Progenitor cell of endocrine pancreas (in vitro differentiated cells): ENCODE data around the gene TAC3. TPM values are rescaled to one million over a fixed set of nuclear protein-coding genes. Genes with fewer than 3 reads are reported as not detected.

Experiments
- DNase-seq: peaks from one replicate; pipeline ENCODE4 v3.0.0; 2021; ENCODE audit warnings: low spot score; ENCODE audit not compliant: unreplicated experiment
- H3K27ac Mint-ChIP-seq: 2 replicates; pipeline ENCODE4 v1.8.0; 2021; ENCODE audit warnings: mild to moderate bottlenecking, moderate library complexity, mixed read lengths
- H3K27me3 Mint-ChIP-seq: 2 replicates; pipeline ENCODE4 v1.8.0; 2021; ENCODE audit warnings: mixed read lengths
- H3K36me3 Mint-ChIP-seq: 2 replicates; pipeline ENCODE4 v1.8.0; 2022; ENCODE audit warnings: mixed read lengths; ENCODE audit not compliant: insufficient read depth
- H3K4me1 Mint-ChIP-seq: 2 replicates; pipeline ENCODE4 v1.8.0; 2021; ENCODE audit warnings: low read depth, mixed read lengths
- H3K4me3 Mint-ChIP-seq: 2 replicates; pipeline ENCODE4 v1.8.0; 2021; ENCODE audit warnings: low read depth, mild to moderate bottlenecking, moderate library complexity, mixed read lengths
- H3K9me3 Mint-ChIP-seq: 2 replicates; pipeline ENCODE4 v1.8.0; 2021; ENCODE audit warnings: low read depth, mixed read lengths
- total RNA-seq: library from RNA; stranded (reverse); gene quantifications from 2 replicates; pipeline ENCODE4 v1.2.1, GENCODE V29; 2021
- TF ChIP-seq, protein P1 (sequence below): fragments of 200-600 bp; sonication (generic); IDR thresholded peaks from one replicate; pipeline ENCODE4 v1.5.0; 2021; ENCODE audit warnings: antibody characterized with exemption, mild to moderate bottlenecking; ENCODE audit not compliant: unreplicated experiment

The TAC3 gene
- total RNA-seq, 1 donor from 2014 or later: 4.1 TPM

DNA sequence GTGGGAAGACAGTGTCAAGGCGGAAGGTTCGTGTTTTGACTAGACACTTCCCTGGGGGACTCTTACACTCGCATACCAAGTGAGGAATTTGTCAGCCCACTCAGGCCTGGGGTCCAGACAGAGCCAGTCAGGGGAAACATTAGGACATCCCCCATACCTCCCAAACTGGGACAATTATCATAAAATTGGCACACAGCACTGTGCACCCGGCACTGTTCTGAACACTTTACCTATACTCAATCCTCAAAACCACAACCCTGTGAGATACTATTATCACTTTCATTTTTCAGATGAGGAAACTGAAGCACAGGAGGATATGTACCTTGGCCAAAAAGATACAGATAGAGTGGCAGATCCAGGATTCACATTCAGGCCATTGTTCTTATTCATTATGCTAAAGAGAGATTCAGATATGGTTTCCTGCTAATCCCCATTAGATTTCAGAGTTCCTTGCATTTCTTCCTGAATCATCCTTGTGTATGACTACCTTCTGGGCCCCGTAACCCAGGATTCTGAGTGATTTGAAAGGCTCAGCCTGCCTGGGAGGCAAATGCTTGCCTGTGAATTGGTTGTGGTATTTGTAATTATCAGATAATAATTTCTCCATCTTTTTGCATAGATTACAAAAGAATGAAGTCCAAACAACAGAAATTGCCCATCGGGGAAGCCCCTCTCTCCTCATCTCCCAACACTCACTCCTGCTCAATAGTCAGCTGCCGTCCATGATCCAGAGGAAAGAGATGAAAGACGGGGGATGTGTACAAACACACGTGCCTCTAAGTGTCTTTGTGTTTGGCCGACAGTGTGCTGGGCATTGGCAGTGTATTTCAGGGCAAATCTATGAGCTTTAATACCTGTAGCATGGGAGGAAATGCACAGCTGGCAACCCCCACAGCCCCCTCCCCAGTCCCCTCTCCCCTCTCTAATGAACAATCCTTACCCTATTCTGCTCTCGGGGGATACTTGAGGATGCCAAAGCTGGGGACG lies 4.6 kb downstream of the TAC3 start:
- DNase-seq: no peak
- TF ChIP-seq, protein P1, sequence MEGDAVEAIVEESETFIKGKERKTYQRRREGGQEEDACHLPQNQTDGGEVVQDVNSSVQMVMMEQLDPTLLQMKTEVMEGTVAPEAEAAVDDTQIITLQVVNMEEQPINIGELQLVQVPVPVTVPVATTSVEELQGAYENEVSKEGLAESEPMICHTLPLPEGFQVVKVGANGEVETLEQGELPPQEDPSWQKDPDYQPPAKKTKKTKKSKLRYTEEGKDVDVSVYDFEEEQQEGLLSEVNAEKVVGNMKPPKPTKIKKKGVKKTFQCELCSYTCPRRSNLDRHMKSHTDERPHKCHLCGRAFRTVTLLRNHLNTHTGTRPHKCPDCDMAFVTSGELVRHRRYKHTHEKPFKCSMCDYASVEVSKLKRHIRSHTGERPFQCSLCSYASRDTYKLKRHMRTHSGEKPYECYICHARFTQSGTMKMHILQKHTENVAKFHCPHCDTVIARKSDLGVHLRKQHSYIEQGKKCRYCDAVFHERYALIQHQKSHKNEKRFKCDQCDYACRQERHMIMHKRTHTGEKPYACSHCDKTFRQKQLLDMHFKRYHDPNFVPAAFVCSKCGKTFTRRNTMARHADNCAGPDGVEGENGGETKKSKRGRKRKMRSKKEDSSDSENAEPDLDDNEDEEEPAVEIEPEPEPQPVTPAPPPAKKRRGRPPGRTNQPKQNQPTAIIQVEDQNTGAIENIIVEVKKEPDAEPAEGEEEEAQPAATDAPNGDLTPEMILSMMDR: no peak
- Mint-ChIP-seq H3K27me3 (peaks cover 19% of the 10 kb centered on the region), H3K36me3 (no peaks in the 10 kb centered on the region), H3K9me3 (no peaks in the 10 kb centered on the region), H3K27ac (no peak overlapping the region), H3K4me3 (no peak overlapping the region), H3K4me1 (peaks cover 4% of the 10 kb centered on the region)

DNA sequence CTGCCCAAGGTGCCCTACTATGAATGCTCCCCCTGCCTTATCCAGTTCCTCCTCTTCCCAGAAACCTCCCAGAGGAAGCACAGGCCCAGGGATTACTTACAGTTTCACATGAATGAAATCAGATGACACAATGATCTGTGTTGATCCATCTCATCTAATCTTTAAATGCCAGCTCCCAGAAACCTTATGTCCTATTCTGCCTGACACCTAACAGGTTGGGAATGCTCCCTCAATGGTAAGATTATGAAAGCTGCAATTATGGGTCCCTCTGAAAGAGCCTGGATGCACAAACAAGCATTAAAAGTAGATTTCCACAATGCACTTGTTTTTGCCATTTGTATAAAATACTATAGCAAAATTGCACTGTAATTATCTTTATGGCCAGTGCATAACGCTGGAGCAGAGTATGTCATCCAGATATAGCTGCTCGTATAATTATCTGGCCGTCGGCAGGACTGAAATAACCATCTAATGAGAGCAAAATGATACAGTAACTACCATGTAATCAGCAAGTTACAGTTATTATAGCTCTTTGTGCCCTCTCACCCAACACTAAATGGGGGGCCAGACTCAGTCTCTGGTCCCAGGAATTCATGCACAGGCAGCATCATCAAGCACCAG lies 5.6 kb downstream of the TAC3 start:
- Mint-ChIP-seq H3K9me3 (no peaks in the 10 kb centered on the region), H3K4me1 (peaks cover 4% of the 10 kb centered on the region), H3K27me3 (peaks cover 19% of the 10 kb centered on the region), H3K4me3 (no peak overlapping the region), H3K36me3 (no peaks in the 10 kb centered on the region), H3K27ac (no peak overlapping the region)
- no peak for DNase-seq
- TF ChIP-seq, protein P1: no peak

DNA sequence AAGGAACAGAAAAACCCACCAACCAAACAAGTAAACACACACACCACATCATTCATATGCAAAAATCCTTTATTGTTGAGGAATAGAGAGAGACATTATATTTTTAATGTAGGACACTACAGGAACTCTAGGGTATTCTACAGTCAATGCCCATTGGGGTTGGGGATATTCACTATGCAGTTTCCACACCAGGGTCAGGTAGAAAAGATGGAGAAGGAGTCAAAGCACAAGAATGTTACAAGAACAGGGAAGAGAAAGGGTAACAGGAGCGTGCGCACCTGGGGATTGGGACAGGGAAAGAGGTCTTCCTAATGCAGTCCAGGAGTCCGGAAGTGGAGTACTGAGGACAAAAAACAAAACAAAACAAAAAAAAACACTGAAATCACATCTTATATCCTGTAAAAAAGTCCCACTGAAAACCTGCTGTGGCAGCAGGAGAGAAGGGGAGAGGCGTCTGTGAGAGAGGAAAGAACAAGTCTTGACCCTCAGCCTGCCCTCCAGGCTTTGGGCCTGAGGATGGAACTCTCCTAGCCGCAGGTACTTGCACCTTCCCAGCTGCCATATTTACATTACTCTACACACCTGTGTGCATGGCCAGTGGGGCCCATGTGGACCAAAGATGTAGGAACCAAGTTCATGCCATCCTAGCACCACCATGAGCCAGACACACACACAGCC lies 6.2 kb downstream of the TAC3 start:
- Mint-ChIP-seq H3K4me1 (peaks cover 11% of the 10 kb centered on the region), H3K36me3 (no peaks in the 10 kb centered on the region), H3K27ac (no peak overlapping the region), H3K27me3 (peaks cover 16% of the 10 kb centered on the region), H3K9me3 (no peaks in the 10 kb centered on the region), H3K4me3 (no peak overlapping the region)
- TF ChIP-seq, protein P1: no peak
- no peak for DNase-seq

DNA sequence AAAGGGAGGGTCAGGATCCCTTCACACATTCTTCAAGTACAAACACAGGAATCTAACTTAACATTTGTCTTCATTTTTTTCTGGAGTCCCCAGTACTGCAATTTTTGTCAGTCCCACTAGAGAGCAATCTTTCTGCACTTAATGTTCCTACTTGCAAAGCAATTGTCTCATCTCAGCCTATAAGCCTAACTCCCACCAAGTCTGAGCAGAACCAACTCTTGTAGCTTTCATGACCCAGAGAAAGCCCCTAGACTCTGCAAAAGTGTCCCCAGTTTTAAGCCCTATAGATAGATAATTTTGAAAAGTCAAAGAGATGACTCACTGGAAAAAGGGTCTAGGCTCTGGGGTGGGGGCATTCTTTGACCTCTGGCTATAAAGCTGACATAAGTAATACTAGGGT lies 8.2 kb downstream of the TAC3 start:
- no peaks in the 10 kb centered on the region for H3K9me3 Mint-ChIP-seq
- H3K36me3 Mint-ChIP-seq: peaks cover 11% of the 10 kb centered on the region
- H3K4me3 Mint-ChIP-seq: peak overlapping the region; percentile 56
- peak overlapping the region; percentile 79 for H3K27ac Mint-ChIP-seq
- TF ChIP-seq, protein P1: peak; percentile 50
- H3K4me1 Mint-ChIP-seq: peaks cover 13% of the 10 kb centered on the region
- H3K27me3 Mint-ChIP-seq: peaks cover 6% of the 10 kb centered on the region
- DNase-seq: no peak

DNA sequence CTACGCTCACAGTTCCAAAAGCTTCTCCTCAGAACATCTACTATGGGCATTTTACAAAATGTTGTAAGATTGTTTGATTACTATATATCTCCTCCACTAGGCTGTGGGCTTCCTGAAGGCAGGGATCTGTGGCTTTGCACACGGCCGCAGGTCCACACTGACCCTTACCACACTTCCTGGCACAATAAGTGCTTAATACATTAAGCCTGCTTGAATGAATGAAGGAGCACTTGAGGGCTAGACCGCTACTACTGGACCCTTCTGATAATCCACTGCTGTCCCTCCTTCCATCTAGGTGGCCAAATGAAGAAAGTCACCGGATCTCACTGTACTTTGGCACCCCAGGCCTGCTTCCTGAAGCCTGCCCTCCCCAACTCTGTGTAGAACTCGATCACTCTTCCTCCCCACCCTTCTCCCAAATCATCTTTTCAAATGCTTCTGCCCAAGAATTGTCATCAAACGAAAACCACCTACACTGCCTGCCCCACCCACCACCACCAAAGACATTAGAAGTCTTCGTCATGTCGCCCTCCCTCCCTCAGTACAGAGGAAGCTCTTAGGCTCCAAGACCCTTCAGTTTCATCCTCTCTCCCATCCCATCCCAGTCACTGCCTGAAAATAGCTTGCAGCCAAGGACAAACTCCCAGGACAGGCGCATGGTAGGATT lies 9.4 kb downstream of the TAC3 start:
- no peak for DNase-seq
- Mint-ChIP-seq H3K4me1 (peaks cover 14% of the 10 kb centered on the region), H3K36me3 (peaks cover 17% of the 10 kb centered on the region), H3K4me3 (peak overlapping the region; percentile 80), H3K9me3 (no peaks in the 10 kb centered on the region), H3K27ac (peak overlapping the region; percentile 31), H3K27me3 (no peaks in the 10 kb centered on the region)
- TF ChIP-seq, protein P1: no peak
